Medulla oblongata (tissue), 1 donor: Measurements from ENCODE around the gene ESPN.
"Not testable (repeated sequence)": the region's sequence is repeated elsewhere in the genome, so short reads cannot be mapped to it uniquely, and the experiment has no call there.

Source experiments
- DNase-seq: peaks from one replicate; pipeline ENCODE4 v3.0.0-alpha.2; 2015; ENCODE audit errors: extremely low spot score

The ESPN gene, protein sequence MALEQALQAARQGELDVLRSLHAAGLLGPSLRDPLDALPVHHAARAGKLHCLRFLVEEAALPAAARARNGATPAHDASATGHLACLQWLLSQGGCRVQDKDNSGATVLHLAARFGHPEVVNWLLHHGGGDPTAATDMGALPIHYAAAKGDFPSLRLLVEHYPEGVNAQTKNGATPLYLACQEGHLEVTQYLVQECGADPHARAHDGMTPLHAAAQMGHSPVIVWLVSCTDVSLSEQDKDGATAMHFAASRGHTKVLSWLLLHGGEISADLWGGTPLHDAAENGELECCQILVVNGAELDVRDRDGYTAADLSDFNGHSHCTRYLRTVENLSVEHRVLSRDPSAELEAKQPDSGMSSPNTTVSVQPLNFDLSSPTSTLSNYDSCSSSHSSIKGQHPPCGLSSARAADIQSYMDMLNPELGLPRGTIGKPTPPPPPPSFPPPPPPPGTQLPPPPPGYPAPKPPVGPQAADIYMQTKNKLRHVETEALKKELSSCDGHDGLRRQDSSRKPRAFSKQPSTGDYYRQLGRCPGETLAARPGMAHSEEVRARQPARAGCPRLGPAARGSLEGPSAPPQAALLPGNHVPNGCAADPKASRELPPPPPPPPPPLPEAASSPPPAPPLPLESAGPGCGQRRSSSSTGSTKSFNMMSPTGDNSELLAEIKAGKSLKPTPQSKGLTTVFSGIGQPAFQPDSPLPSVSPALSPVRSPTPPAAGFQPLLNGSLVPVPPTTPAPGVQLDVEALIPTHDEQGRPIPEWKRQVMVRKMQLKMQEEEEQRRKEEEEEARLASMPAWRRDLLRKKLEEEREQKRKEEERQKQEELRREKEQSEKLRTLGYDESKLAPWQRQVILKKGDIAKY

DNA sequence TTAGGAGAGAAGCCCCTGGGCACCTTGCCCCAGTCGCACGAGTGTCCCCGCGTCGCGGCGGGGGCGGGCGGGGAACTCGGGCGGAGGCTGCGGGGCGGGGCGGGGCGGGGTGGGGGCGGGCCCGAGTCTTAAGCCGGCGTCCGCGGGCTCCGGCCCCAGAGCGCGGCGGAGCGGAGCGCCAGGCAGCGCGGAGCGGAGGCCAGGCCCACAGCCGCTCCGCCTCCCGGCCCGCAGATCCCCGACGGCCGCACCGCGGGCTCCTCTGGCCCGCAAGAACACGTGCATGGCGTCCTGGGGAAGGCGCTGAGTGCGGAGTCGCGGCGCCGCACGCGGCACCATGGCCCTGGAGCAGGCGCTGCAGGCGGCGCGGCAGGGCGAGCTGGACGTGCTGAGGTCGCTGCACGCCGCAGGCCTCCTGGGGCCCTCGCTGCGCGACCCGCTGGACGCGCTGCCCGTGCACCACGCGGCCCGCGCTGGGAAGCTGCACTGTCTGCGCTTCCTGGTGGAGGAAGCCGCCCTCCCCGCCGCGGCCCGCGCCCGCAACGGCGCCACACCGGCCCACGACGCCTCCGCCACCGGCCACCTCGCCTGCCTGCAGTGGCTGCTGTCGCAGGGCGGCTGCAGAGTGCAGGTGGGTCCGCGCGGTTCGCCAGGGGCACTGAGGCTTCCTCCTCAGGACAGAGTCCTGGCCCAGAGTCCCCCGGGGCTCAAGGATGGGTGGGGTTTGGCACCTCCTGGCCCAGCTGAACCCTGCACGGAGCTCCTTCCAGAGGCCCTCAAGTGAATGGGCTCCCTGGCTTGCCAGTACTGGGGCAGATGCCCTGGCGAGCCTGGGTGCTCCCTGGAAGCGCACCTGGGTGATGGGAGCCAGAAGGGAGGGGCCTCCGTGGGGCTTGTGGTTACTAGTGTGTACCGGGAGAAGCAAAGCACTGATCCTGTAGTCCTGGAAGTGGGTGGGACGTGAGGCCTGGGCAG lies at the start of gene ESPN:
TSS of gene ESPN (plus strand) at position 158 of the 975 bp plus-strand sequence. CDS start at position 338, 180 bp downstream.
- no peak for DNase-seq

GRCh38 chr1:6378096-6378746 lies 46.4 kb upstream of the ESPN start:
- no peak for DNase-seq

GRCh38 chr1:6380037-6380436 lies 44.5 kb upstream of the ESPN start:
- DNase-seq, result no peak

DNA sequence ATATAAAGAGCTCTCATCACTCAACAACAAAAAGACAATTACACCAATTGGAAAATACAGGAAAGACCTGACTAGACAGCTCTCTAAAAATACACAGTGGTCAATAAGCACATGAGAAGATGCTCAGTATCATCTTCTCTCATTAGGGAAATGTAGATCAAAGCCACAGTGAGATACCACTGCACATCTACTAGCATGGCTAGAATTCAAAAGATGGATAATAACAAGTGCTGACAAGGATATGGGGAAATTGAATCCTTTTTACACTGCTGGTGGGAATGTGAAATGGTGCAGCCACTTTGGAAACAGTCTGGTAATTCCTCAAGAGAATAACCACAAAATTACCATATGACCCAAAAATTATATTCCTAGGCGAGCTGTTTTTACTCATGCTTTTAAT lies 40.4 kb upstream of the ESPN start:
- no peak for DNase-seq

DNA sequence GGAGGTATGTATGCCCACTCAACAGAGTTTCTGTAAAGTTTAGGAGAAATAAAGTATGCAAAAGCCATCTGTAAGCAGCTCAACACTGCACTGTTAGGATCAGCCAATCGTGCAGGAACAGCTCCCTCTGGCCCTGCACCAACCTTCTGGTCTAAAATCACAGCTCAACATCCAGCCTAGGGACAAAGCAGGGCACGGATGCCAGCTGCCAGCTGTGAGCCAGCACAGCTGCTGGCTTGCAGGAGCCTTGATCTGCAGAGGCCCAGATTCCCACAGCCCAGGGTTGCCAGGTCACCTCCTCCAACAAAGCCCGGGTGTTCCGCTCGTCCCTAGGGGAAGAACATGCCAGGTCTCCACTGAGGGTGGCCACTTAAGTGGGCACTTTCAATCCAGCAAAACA lies 39.6 kb upstream of the ESPN start:
- peak; percentile 85 for DNase-seq

DNA sequence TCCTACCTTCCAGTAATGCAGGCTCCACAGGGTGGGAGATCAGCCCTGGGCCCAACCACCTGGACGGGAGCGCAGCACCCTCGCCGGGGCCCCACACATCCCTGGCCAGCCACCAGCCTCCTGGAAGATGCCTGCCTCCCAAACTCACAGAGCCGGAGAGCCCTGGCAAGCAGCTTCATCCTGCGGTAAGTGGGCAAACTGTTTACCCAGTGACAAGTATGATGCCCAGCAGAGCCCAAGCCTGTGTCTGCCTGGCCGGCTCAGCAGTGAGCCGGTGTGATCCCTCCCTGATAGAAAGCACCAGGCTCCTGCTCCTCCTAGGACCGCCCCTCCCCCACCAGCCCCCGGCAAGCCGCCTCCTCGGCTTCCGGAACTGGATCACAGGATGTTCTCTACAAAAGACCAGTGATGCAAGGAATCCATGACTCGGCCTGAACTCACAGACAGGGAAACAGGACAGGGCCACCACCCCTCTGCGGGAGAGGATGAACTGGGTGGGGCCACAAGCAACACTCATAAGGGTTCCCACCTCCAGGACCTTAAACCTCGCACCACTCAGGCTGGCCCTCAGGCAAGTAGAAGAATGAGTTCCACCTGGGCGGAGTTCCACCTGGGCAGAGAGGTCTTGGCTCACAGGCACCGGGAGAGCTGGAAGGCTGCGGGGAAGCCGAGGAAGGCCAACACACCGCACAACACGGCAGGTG lies 38.9 kb upstream of the ESPN start:
- DNase-seq, result peak; percentile 49

- DNase-seq, result no peak
Observed at GRCh38 chr1:6386371-6386949, 38.1 kb upstream of the ESPN start.

GRCh38 chr1:6389971-6390370 lies 34.6 kb upstream of the ESPN start:
- no peak for DNase-seq

DNA sequence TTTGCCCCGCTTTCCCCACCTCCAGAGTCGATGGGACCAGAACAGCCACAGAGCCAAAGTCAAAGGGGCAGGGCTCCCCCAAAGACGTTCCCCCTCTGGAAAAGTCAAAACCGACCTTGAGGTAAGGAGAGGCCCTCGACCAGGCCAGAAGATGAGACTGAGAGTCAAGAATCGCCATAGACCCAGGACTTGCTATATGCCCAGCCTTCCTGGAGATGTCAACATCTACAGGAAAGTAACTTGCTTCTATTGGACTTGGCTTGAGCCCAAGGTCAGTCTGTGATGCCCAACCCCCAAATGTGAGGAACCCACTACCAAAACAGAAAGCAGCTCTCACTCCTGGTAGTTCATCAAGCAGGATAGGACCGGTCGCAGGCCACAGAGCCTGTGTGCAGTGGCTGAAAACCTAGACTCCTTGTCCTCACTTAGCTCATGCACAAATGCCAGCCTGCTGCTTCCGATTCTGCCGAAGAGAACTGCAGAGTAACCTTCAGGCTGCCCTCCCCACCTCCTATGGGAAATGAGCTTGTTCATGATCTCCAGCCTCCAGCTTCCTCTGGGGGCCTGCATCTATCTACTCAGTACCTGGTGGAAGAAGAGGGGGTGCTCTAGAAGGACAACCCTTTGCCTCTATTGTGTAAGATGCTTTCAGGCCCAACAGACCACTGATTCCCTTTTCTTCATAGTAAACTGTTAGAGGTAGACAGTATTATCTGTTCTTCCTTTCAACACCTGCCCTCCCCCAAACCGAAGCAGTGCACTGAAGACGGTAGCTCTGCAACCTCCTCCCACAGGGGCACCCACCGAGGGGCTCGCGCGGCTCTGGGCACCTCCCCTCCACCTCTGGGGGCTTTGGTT lies 32.4 kb upstream of the ESPN start:
- no peak for DNase-seq

- DNase-seq, result no peak
Observed at GRCh38 chr1:6392809-6393399, 31.7 kb upstream of the ESPN start.

DNA sequence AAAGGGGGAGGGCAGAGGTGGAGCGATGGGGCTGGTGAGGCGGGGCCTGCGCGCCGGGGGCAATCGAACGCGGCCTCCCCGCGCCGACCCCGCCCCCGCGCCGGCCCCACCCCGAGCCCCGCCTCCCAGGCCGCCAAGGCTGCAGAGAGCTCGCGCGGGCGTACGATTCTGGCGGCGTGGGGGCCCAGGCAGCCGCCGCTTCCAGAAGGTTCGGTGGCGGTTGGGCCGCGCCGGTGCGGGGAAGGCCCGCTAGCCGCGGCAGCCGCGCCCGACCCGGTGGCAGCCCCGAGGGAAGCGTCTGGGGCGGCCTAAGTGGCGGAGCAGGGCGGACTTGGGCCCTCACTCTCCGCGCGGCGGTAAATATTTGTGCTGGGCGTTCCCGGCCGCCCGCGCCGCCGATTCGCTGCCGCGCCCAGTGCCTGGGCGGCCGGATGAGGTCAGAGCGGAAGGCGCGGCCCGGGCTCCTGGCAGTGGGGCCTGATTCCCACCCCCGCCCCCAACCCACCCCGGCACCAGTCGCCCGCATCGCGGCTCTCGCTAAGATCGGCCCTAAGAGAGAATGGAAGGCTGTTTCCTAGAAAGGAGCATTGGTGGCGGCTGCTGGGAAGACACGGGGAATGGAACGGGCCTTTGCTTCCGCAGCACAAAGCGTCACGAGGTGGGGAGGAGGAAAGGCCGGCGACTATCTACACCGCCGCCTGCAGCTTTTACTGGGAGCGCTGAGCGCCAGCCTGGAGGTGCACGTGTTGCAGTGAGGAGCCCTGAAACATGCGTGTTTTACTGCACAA lies 31.0 kb upstream of the ESPN start, which contains the start of gene ACOT7:
TSS of gene ACOT7 (minus strand) at position 368 of the 788 bp plus-strand sequence. CDS start 368 bp downstream, outside the sequence.
- peak; percentile 91 for DNase-seq

DNA sequence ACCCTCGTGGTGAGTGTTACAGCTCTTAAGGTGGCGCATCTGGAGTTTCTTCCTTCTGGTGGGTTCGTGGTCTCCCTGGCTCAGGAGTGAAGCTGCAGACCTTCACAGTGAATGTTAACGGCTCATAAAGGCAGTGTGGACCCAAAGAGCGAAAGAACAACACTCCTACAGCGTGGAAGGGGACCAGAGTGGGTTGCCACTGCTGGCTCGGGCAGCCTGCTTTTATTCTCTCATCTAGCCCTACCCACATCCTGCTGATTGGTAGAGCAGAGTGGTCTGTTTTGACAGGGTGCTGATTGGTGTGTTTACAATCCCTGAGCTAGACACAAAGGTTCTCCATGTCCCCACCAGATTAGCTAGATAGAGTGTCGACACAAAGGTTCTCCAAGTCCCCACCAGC lies 29.4 kb upstream of the ESPN start:
- DNase-seq, result not testable (repeated sequence)

GRCh38 chr1:6395781-6396244 lies 28.8 kb upstream of the ESPN start:
- DNase-seq, result not testable (repeated sequence)

GRCh38 chr1:6396998-6397397 lies 27.6 kb upstream of the ESPN start:
- no peak for DNase-seq

GRCh38 chr1:6397844-6398441 lies 26.6 kb upstream of the ESPN start:
- DNase-seq, result no peak

- no peak for DNase-seq
Observed at GRCh38 chr1:6399294-6399693, 25.3 kb upstream of the ESPN start.

DNA sequence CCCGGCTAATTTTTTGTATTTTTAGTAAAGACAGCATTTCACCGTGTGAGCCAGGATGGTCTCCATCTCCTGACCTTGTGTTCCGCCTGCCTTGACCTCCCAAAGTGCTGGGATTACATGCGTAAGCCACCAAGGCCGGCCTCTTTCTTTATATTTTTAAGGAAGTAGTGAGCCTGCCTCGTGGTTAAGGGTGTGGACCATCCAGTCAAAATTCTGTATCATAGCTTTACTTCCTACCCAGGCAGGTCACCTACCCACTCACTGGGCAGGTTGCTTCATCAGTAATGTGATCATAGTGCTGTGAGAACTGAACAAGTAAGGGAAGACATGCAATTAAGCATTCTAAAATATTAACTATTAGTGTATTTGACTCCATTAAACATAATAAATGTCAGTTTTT lies 22.9 kb upstream of the ESPN start:
- DNase-seq, result no peak
